MM.1S (cell line): Measurements from ENCODE around the gene METTL22.

Experiments
- DNase-seq: peaks from one replicate; pipeline ENCODE4 v3.0.0-alpha.2; 2015
- H2AFZ ChIP-seq: fragments of 300-600 bp; sonication (generic); 2 replicates; pipeline ENCODE4 v1.6.0; 2016; ENCODE audit warnings: antibody characterized with exemption, low read length
- H3F3A ChIP-seq: fragments of 300-600 bp; sonication (generic); 2 replicates; pipeline ENCODE4 v1.6.1; 2016; ENCODE audit warnings: mild to moderate bottlenecking, antibody characterized with exemption, low read length, moderate library complexity, mixed read lengths; ENCODE audit not compliant: insufficient read depth
- H3K27ac ChIP-seq: fragments of 300-600 bp; sonication (generic); 2 replicates; pipeline ENCODE4 v1.5.1; 2016; ENCODE audit warnings: mild to moderate bottlenecking, low read length
- H3K27me3 ChIP-seq: fragments of 300-600 bp; sonication (generic); replicated peaks from 2 replicates; pipeline ENCODE4 v1.6.0; 2016; ENCODE audit warnings: low read length; ENCODE audit not compliant: insufficient read depth
- H3K36me3 ChIP-seq: fragments of 300-600 bp; sonication (generic); replicated peaks from 2 replicates; pipeline ENCODE4 v1.6.1; 2016; ENCODE audit warnings: mild to moderate bottlenecking, low read length, mixed read lengths; ENCODE audit not compliant: insufficient read depth
- H3K4me1 ChIP-seq: fragments of 300-600 bp; sonication (generic); 2 replicates; pipeline ENCODE4 v1.6.1; 2016; ENCODE audit warnings: low read length, mixed read lengths
- H3K4me2 ChIP-seq: fragments of 300-600 bp; sonication (generic); 2 replicates; pipeline ENCODE4 v1.6.0; 2016; ENCODE audit warnings: low read depth, low read length
- H3K4me3 ChIP-seq: fragments of 300-600 bp; sonication (generic); 2 replicates; pipeline ENCODE4 v1.5.1; 2016; ENCODE audit warnings: low read length, mixed read lengths
- H3K79me2 ChIP-seq: fragments of 300-600 bp; sonication (generic); 2 replicates; pipeline ENCODE4 v1.6.1; 2016; ENCODE audit warnings: mixed run types, low read length, mixed read lengths
- H3K9ac ChIP-seq: fragments of 300-600 bp; sonication (generic); 2 replicates; pipeline ENCODE4 v1.6.1; 2016; ENCODE audit warnings: low read length, mixed read lengths
- H3K9me2 ChIP-seq: fragments of 300-600 bp; sonication (generic); replicated peaks from 2 replicates; pipeline ENCODE4 v1.6.1; 2016; ENCODE audit warnings: mild to moderate bottlenecking, low read length, mixed read lengths; ENCODE audit not compliant: insufficient read depth
- H3K9me3 ChIP-seq: fragments of 300-600 bp; sonication (generic); replicated peaks from 2 replicates; pipeline ENCODE4 v1.6.1; 2016; ENCODE audit warnings: mild to moderate bottlenecking, low read length, mixed read lengths; ENCODE audit not compliant: insufficient read depth
- H4K20me1 ChIP-seq: fragments of 300-600 bp; sonication (generic); 2 replicates; pipeline ENCODE4 v1.6.1; 2016; ENCODE audit warnings: mild to moderate bottlenecking, low read length, moderate library complexity, mixed read lengths; ENCODE audit not compliant: insufficient read depth
- CTCF ChIP-seq: fragments of 300-600 bp; sonication (generic); IDR thresholded peaks from 2 replicates; pipeline ENCODE4 v1.5.1; 2016; ENCODE audit warnings: antibody characterized with exemption, low read length, mixed read lengths
- EZH2 ChIP-seq: fragments of 300-600 bp; sonication (generic); optimal IDR thresholded peaks from 2 replicates; pipeline ENCODE3; 2017; ENCODE audit warnings: low read depth, mild to moderate bottlenecking, antibody characterized with exemption, low read length, mixed read lengths
- EZH2phosphoT487 ChIP-seq: fragments of 300-600 bp; sonication (generic); IDR thresholded peaks from 2 replicates; pipeline ENCODE4 v1.6.1; 2018; ENCODE audit warnings: antibody characterized with exemption, low read length

Gene METTL22

GRCh38 chr16:8588682-8589056 lies 32.8 kb upstream of the METTL22 start:
- Histone ChIP-seq H3K27me3 (no peaks in the 10 kb centered on the region), H3K4me2 (no peak overlapping the region), H3K27ac (no peak overlapping the region), H3K36me3 (no peaks in the 10 kb centered on the region), H4K20me1 (no peaks in the 10 kb centered on the region), H3K9ac (no peak overlapping the region), H3K4me3 (no peak overlapping the region), H3K79me2 (no peaks in the 10 kb centered on the region), H3K4me1 (no peaks in the 10 kb centered on the region), H2AFZ (no peak overlapping the region), H3F3A (no peaks in the 10 kb centered on the region), H3K9me3 (no peaks in the 10 kb centered on the region), H3K9me2 (no peaks in the 10 kb centered on the region)
- TF ChIP-seq CTCF (no peak), EZH2 (no peak), EZH2phosphoT487 (no peak)
- DNase-seq: no peak

GRCh38 chr16:8589057-8589899 lies 32.2 kb upstream of the METTL22 start:
- Histone ChIP-seq H3K27ac (no peak overlapping the region), H2AFZ (no peak overlapping the region), H3K27me3 (no peaks in the 10 kb centered on the region), H3K4me1 (no peaks in the 10 kb centered on the region), H3K9ac (no peak overlapping the region), H3K36me3 (no peaks in the 10 kb centered on the region), H3K4me3 (no peak overlapping the region), H3K79me2 (no peaks in the 10 kb centered on the region), H3K4me2 (no peak overlapping the region), H3K9me2 (no peaks in the 10 kb centered on the region), H3K9me3 (no peaks in the 10 kb centered on the region), H3F3A (no peaks in the 10 kb centered on the region), H4K20me1 (no peaks in the 10 kb centered on the region)
- TF ChIP-seq EZH2 (no peak), EZH2phosphoT487 (no peak), CTCF (no peak)
- no peak for DNase-seq

GRCh38 chr16:8589900-8590688 lies 31.4 kb upstream of the METTL22 start, which contains the start of gene TMEM114:
TMEM114 (minus strand) TSS chr16:8590511; CDS start chr16:8589838, 673 bp downstream.
- H3K9me3 ChIP-seq: no peaks in the 10 kb centered on the region
- TF ChIP-seq CTCF: no peak
- TF ChIP-seq EZH2: no peak
- TF ChIP-seq EZH2phosphoT487: no peak
- H2AFZ ChIP-seq: no peak within 1 kb of the TSS
- no peaks in the 10 kb centered on the region for H3K9me2 ChIP-seq
- DNase-seq: no peak
- H3K9ac ChIP-seq: no peak within 1 kb of the TSS
- no peak within 1 kb of the TSS for H3K27ac ChIP-seq
- no peaks in the 10 kb centered on the region for H3K36me3 ChIP-seq
- H3K4me1 ChIP-seq: no peaks in the 10 kb centered on the region
- H3K4me3 ChIP-seq: no peak within 1 kb of the TSS
- H3F3A ChIP-seq: no peaks in the 10 kb centered on the region
- H3K4me2 ChIP-seq: no peak within 1 kb of the TSS
- H3K79me2 ChIP-seq: no peaks in the 10 kb centered on the region
- no peaks in the 10 kb centered on the region for H3K27me3 ChIP-seq
- H4K20me1 ChIP-seq: no peaks in the 10 kb centered on the region
